IMR-90 (cell line): ENCODE measurements around the gene MPZL1. TPM values are rescaled to one million over a fixed set of nuclear protein-coding genes. Genes with fewer than 3 reads are reported as not detected.

ENCODE experiments used
- ATAC-seq: fragments of 200-7000 bp; cut with Tn5 transposase; 2 replicates; pipeline ENCODE4 v1.9.1; 2020; ENCODE audit warnings: low read depth, mild to moderate bottlenecking, moderate library complexity
- BruUV-seq: library from RNA; stranded (reverse); fragments of 400-500 nt; replicated peaks from 2 replicates; lab custom pipeline; 2021; lab: Mats Ljungman, UMichigan
- CTCF ChIA-PET: fragments of 300-600 bp; formaldehyde crosslinking; extraction: SDS; loops from one replicate; lab custom pipeline; 2021; ENCODE audit warnings: antibody characterized with exemption; lab: Yijun Ruan, JAX
- POLR2A ChIA-PET: fragments of 300-600 bp; sonication (Branson Sonifier 250); formaldehyde crosslinking; loops from one replicate; lab custom pipeline; 2022; ENCODE audit warnings: antibody characterized with exemption; ENCODE audit not compliant: unreplicated experiment; lab: Charles Lee
- DNase-seq: peaks from one replicate; pipeline ENCODE4 v3.0.0; 2013
- H2AFZ ChIP-seq: replicated peaks from 2 replicates; pipeline ENCODE3; 2013; ENCODE audit warnings: low read length, mild to moderate bottlenecking; ENCODE audit not compliant: poor library complexity
- H2AK5ac ChIP-seq: 2 replicates; pipeline ENCODE4 v1.6.1; 2013; ENCODE audit warnings: low read depth, low read length, inconsistent platforms
- H2AK9ac ChIP-seq: replicated peaks from 2 replicates; pipeline ENCODE3; 2013; ENCODE audit warnings: mild to moderate bottlenecking, low read depth, low read length, moderate library complexity; ENCODE audit not compliant: poor library complexity
- H2BK120ac ChIP-seq: 2 replicates; pipeline ENCODE4 v1.6.1; 2013; ENCODE audit warnings: low read depth, low read length, inconsistent platforms
- H2BK15ac ChIP-seq: 3 replicates; pipeline ENCODE4 v1.6.1; 2013; ENCODE audit warnings: low read depth, low read length, inconsistent platforms
- H2BK20ac ChIP-seq: 2 replicates; pipeline ENCODE4 v1.6.1; 2013; ENCODE audit warnings: low read depth, mild to moderate bottlenecking, inconsistent platforms, low read length, moderate library complexity
- H2BK5ac ChIP-seq: 2 replicates; pipeline ENCODE4 v1.6.1; 2013; ENCODE audit warnings: mild to moderate bottlenecking, low read depth, low read length, inconsistent platforms; ENCODE audit not compliant: poor library complexity, severe bottlenecking
- H3K14ac ChIP-seq: replicated peaks from 2 replicates; pipeline ENCODE4 v1.6.1; 2013; ENCODE audit warnings: low read depth, low read length, inconsistent platforms
- H3K18ac ChIP-seq: 2 replicates; pipeline ENCODE4 v1.6.1; 2013; ENCODE audit warnings: low read depth, low read length, control low read depth
- H3K23ac ChIP-seq: 2 replicates; pipeline ENCODE4 v1.6.1; 2013; ENCODE audit warnings: low read depth, low read length, inconsistent platforms
- H3K27ac ChIP-seq: 2 replicates; pipeline ENCODE4 v1.5.1; 2013; ENCODE audit warnings: mild to moderate bottlenecking, control low read depth, low read length; ENCODE audit not compliant: insufficient read depth
- H3K27me3 ChIP-seq: 2 replicates; pipeline ENCODE4 v1.6.1; 2013; ENCODE audit warnings: low read length; ENCODE audit not compliant: control insufficient read depth, insufficient read depth
- H3K36me3 ChIP-seq: 2 replicates; pipeline ENCODE4 v1.6.1; 2013; ENCODE audit warnings: low read length, mixed read lengths; ENCODE audit not compliant: control insufficient read depth, insufficient read depth
- H3K4ac ChIP-seq: 2 replicates; pipeline ENCODE4 v1.6.1; 2013; ENCODE audit warnings: low read depth, low read length, inconsistent platforms
- H3K4me1 ChIP-seq: 2 replicates; pipeline ENCODE4 v1.6.1; 2013; ENCODE audit warnings: low read length, mixed read lengths; ENCODE audit not compliant: control insufficient read depth, insufficient read depth
- H3K4me2 ChIP-seq: 2 replicates; pipeline ENCODE4 v1.6.1; 2013; ENCODE audit warnings: low read depth, mild to moderate bottlenecking, control low read depth, low read length, moderate library complexity
- H3K4me3 ChIP-seq: 2 replicates; pipeline ENCODE4 v1.5.1; 2013; ENCODE audit warnings: low read depth, mild to moderate bottlenecking, control low read depth, low read length, moderate library complexity; ENCODE audit not compliant: insufficient read depth
- H3K56ac ChIP-seq: 2 replicates; pipeline ENCODE4 v1.6.1; 2013; ENCODE audit warnings: low read length, inconsistent platforms; ENCODE audit not compliant: insufficient read depth; ENCODE audit errors: extremely low read depth
- H3K79me1 ChIP-seq, 2 experiments: 2 replicates each; pipeline ENCODE4 v1.6.1; 2013; ENCODE audit warnings: low read length in 2 of 2, inconsistent platforms in 1 of 2, low read depth in 1 of 2
- H3K9ac ChIP-seq: 2 replicates; pipeline ENCODE4 v1.6.1; 2013; ENCODE audit warnings: low read depth, low read length, control low read depth
- H3K9me1 ChIP-seq: 2 replicates; pipeline ENCODE4 v1.6.1; 2013; ENCODE audit warnings: low read length, inconsistent platforms; ENCODE audit not compliant: insufficient read depth
- H3K9me3 ChIP-seq: 2 replicates; pipeline ENCODE4 v1.6.1; 2013; ENCODE audit warnings: low read length; ENCODE audit not compliant: control insufficient read depth, insufficient read depth
- H4K20me1 ChIP-seq: 2 replicates; pipeline ENCODE4 v1.6.1; 2013; ENCODE audit warnings: low read length, inconsistent platforms; ENCODE audit not compliant: insufficient read depth
- H4K5ac ChIP-seq: 2 replicates; pipeline ENCODE4 v1.6.1; 2013; ENCODE audit warnings: mild to moderate bottlenecking, low read depth, low read length, control low read depth
- H4K8ac ChIP-seq, 2 experiments: 2 replicates each; pipeline ENCODE4 v1.6.1; 2013; ENCODE audit warnings: low read depth in 2 of 2, low read length in 2 of 2, control low read depth in 1 of 2, inconsistent platforms in 1 of 2
- H4K91ac ChIP-seq: 2 replicates; pipeline ENCODE4 v1.6.1; 2013; ENCODE audit warnings: low read depth, low read length, inconsistent platforms; ENCODE audit not compliant: insufficient read depth
- RCOR1 ChIP-seq: IDR thresholded peaks from 2 replicates; pipeline ENCODE4 v1.6.1; 2012; ENCODE audit warnings: mild to moderate bottlenecking, low read length, improper control_type of control experiment; ENCODE audit not compliant: insufficient replicate concordance
- WGBS, 2 experiments: methylation state at CpG; one replicate each; pipeline versions ENCODE4 v1.1.5 to v1.1.7; 2013; ENCODE audit warnings: missing lambda C conversion rate in 2 of 2; ENCODE audit not compliant: insufficient read length in 1 of 2; ENCODE audit errors: extremely low coverage in 2 of 2; 5-methylcytosine and 5-hydroxymethylcytosine counted together
- dilution Hi-C: fragments of 300-500 bp; cut with HindIII; formaldehyde crosslinking; loops from one replicate; pipeline ENCODE4 v1.14.3; 2018; ENCODE audit warnings: low sequenced_read_pairs; ENCODE audit not compliant: unreplicated experiment
- in situ Hi-C: fragments of 300-500 bp; cut with MboI; formaldehyde crosslinking; loops from 3 replicates; pipeline ENCODE4 v1.14.3; 2019; ENCODE audit warnings: low sequenced_read_pairs, inconsistent platforms, mixed read lengths
- intact Hi-C: fragments of 100-400 bp; cut with micrococcal nuclease; formaldehyde crosslinking; loops from 2 replicates; pipeline ENCODE4 v1.10.0; 2022
- polyA plus RNA-seq, 3 experiments: library from polyadenylated mRNA; depleted of rRNA; stranded (reverse); fragments of >200 nt; gene quantifications; 2 replicates each; pipeline ENCODE4 v1.2.3, GENCODE V29; 2012; ENCODE audit warnings: low replicate concordance in 1 of 3
- total RNA-seq: library from RNA; depleted of rRNA; stranded (reverse); fragments of >200 nt; gene quantifications from 2 replicates; pipeline ENCODE4 v1.2.3, GENCODE V29; 2012

The MPZL1 gene
- total and polyA plus RNA-seq, 2 of the 4 experiments (the other 2 are of a cell fraction): 55.3 to 87.3 TPM

GRCh38 chr1:167770127-167770526 is 48.3 kb downstream of the MPZL1 start:
- Histone ChIP-seq H2AK9ac (no peak overlapping the region), H4K5ac (no peak overlapping the region), H3K27ac (no peak overlapping the region), H3K18ac (no peak overlapping the region), H3K4ac (no peak overlapping the region), H4K8ac (no peak overlapping the region), H2BK20ac (no peak overlapping the region), H2AK5ac (no peak overlapping the region), H3K4me3 (no peak overlapping the region), H3K9me1 (peaks cover 13% of the 10 kb centered on the region), H3K4me2 (no peak overlapping the region), H3K27me3 (no peaks in the 10 kb centered on the region), H3K79me1 (peaks cover 31 to 68% of the 10 kb centered on the region in 2 experiments), H2BK120ac (no peak overlapping the region), H3K56ac (no peak overlapping the region), H3K14ac (no peak overlapping the region), H2BK15ac (no peak overlapping the region), H3K36me3 (peaks cover 30% of the 10 kb centered on the region), H4K91ac (no peak overlapping the region), H3K9ac (no peak overlapping the region), H4K20me1 (peaks cover 37% of the 10 kb centered on the region), H3K23ac (no peak overlapping the region), H2BK5ac (no peak overlapping the region), H3K4me1 (peaks cover 7% of the 10 kb centered on the region), H2AFZ (no peak overlapping the region), H3K9me3 (no peaks in the 10 kb centered on the region)
- no CpG with 5 or more reads among the region's 3 CpGs for WGBS, 2 experiments
- in situ Hi-C loops (no loop called here), dilution Hi-C loops (no loop called here), intact Hi-C loops (no loop called here)
- DNase-seq (no peak), ATAC-seq (no peak)
- ChIA-PET CTCF (no interaction called here), POLR2A (no interaction called here)
- TF ChIP-seq RCOR1: no peak
- BruUV-seq: no TSS peak
